H1 (cell line): Measurements from ENCODE around the gene CUEDC2. TPM values are rescaled to one million over a fixed set of nuclear protein-coding genes. Genes with fewer than 3 reads are reported as not detected.
A peak's percentile ranks its signal among the peaks of the same experiment; 100 is the strongest.

Source experiments
- CTCF ChIA-PET: fragments of 300-600 bp; sonication (Branson Sonifier 250); formaldehyde crosslinking; loops from one replicate; lab custom pipeline; 2021; ENCODE audit not compliant: partially characterized antibody; lab: Charles Lee
- POLR2A ChIA-PET: fragments of 300-600 bp; sonication (Branson Sonifier 250); formaldehyde crosslinking; loops from one replicate; lab custom pipeline; 2021; ENCODE audit warnings: inconsistent platforms; ENCODE audit not compliant: partially characterized antibody; lab: Charles Lee
- DNase-seq, 2 experiments: peaks; one replicate each; pipeline versions ENCODE4 v3.0.0 to v3.0.0-alpha.2; 2010 to 2022; ENCODE audit warnings: low spot score in 2 of 2, low read depth in 1 of 2, mixed read lengths in 1 of 2
- FAIRE-seq: peaks from 2 replicates; lab custom pipeline; 2011; peaks lifted over from hg19 to GRCh38; lab: Jason Lieb, UNC
- H2AFZ ChIP-seq: 2 replicates; pipeline ENCODE4 v1.8.1; 2012; ENCODE audit warnings: low read length, inconsistent platforms
- H2AK5ac ChIP-seq: 2 replicates; pipeline ENCODE4 v1.6.1; 2013; ENCODE audit warnings: low read depth, low read length
- H2BK120ac ChIP-seq: replicated peaks from 2 replicates; pipeline ENCODE3; 2013; ENCODE audit warnings: low read depth, low read length, inconsistent platforms
- H2BK12ac ChIP-seq: 2 replicates; pipeline ENCODE4 v1.6.1; 2013; ENCODE audit warnings: low read depth, low read length
- H2BK15ac ChIP-seq: 2 replicates; pipeline ENCODE4 v1.6.1; 2013; ENCODE audit warnings: low read length
- H2BK20ac ChIP-seq: 2 replicates; pipeline ENCODE4 v1.6.1; 2013; ENCODE audit warnings: low read length
- H2BK5ac ChIP-seq: 2 replicates; pipeline ENCODE4 v1.6.1; 2013; ENCODE audit warnings: low read depth, low read length
- H3K14ac ChIP-seq: 2 replicates; pipeline ENCODE4 v1.6.1; 2013; ENCODE audit warnings: inconsistent platforms; ENCODE audit not compliant: insufficient read length
- H3K18ac ChIP-seq: 2 replicates; pipeline ENCODE4 v1.6.1; 2013; ENCODE audit warnings: low read length; ENCODE audit errors: extremely low read depth
- H3K23ac ChIP-seq: 2 replicates; pipeline ENCODE4 v1.6.1; 2013; ENCODE audit warnings: inconsistent platforms; ENCODE audit not compliant: insufficient read length
- H3K23me2 ChIP-seq: 2 replicates; pipeline ENCODE4 v1.6.1; 2013; ENCODE audit warnings: low read depth, low read length
- H3K27ac ChIP-seq: 2 replicates; pipeline ENCODE4 v1.6.1; 2011; ENCODE audit warnings: low read depth, low read length, inconsistent platforms
- H3K27me3 ChIP-seq, 4 experiments: replicated peaks in 1 of 4; 1 replicate in 1 of 4; 2 replicates in 3 of 4; pipeline versions ENCODE4 v1.6.1 to v1.8.1; 2011 to 2013; ENCODE audit warnings: low read length in 3 of 4, mild to moderate bottlenecking in 3 of 4, inconsistent platforms in 2 of 4, mixed read lengths in 2 of 4, moderate library complexity in 1 of 4; ENCODE audit not compliant: control insufficient read depth in 3 of 4, insufficient read depth in 3 of 4; ENCODE audit errors: extremely low read depth in 1 of 4
- H3K36me3 ChIP-seq, 4 experiments: 2 replicates each; pipeline versions ENCODE4 v1.6.1 to v1.8.1; 2011 to 2013; ENCODE audit warnings: mild to moderate bottlenecking in 4 of 4, low read length in 3 of 4, moderate library complexity in 2 of 4, control low read depth in 1 of 4, inconsistent platforms in 1 of 4; ENCODE audit not compliant: insufficient read depth in 4 of 4, control insufficient read depth in 2 of 4
- H3K4ac ChIP-seq: replicated peaks from 2 replicates; pipeline ENCODE3; 2013; ENCODE audit warnings: low read length, low read depth, mixed read lengths, inconsistent platforms; ENCODE audit not compliant: insufficient read length
- H3K4me1 ChIP-seq, 4 experiments: replicated peaks in 1 of 4; 1 replicate in 1 of 4; 2 replicates in 3 of 4; pipeline versions ENCODE4 v1.6.1 to v1.8.1; 2011 to 2013; ENCODE audit warnings: low read length in 3 of 4, inconsistent platforms in 2 of 4, mixed read lengths in 1 of 4; ENCODE audit not compliant: insufficient read depth in 4 of 4, control insufficient read depth in 3 of 4
- H3K4me2 ChIP-seq, 2 experiments: 2 replicates each; pipeline versions ENCODE4 v1.6.1 to v1.8.1; 2011 to 2013; ENCODE audit warnings: low read depth in 2 of 2, low read length in 2 of 2, control low read depth in 1 of 2, inconsistent platforms in 1 of 2, mild to moderate bottlenecking in 1 of 2; ENCODE audit not compliant: insufficient read depth in 1 of 2
- H3K4me3 ChIP-seq, 4 experiments: fragments of 200-600, 300-600 bp in 1 of 4; sonication (generic), shearing (Covaris generic), sonication (Bioruptor Twin) in 1 of 4; 2 replicates each; pipeline versions ENCODE4 v1.5.1 to v1.8.1; 2011 to 2016; ENCODE audit warnings: low read length in 4 of 4, low read depth in 3 of 4, control low read depth in 2 of 4, inconsistent platforms in 2 of 4, mild to moderate bottlenecking in 2 of 4, mixed read lengths in 1 of 4, moderate library complexity in 1 of 4; ENCODE audit not compliant: insufficient read depth in 2 of 4; ENCODE audit errors: extremely low read depth in 1 of 4
- H3K56ac ChIP-seq: replicated peaks from 2 replicates; pipeline ENCODE3; 2013; ENCODE audit warnings: low read depth, mild to moderate bottlenecking, mixed read lengths, low read length, inconsistent platforms; ENCODE audit not compliant: insufficient read length
- H3K79me1 ChIP-seq: 2 replicates; pipeline ENCODE4 v1.6.1; 2013; ENCODE audit warnings: low read depth, low read length, control low read depth
- H3K79me2 ChIP-seq, 2 experiments: 2 replicates each; pipeline versions ENCODE4 v1.6.1 to v1.8.1; 2012 to 2013; ENCODE audit warnings: low read length in 2 of 2, mild to moderate bottlenecking in 2 of 2, inconsistent platforms in 1 of 2; ENCODE audit not compliant: insufficient read depth in 2 of 2, control insufficient read depth in 1 of 2
- H3K9ac ChIP-seq, 4 experiments: replicated peaks in 1 of 4; 1 replicate in 1 of 4; 2 replicates in 3 of 4; pipeline versions ENCODE4 v1.6.1 to v1.8.1; 2011 to 2013; ENCODE audit warnings: low read depth in 3 of 4, low read length in 3 of 4, control low read depth in 2 of 4, mild to moderate bottlenecking in 2 of 4, moderate library complexity in 2 of 4, inconsistent platforms in 1 of 4; ENCODE audit errors: extremely low read depth in 1 of 4
- H3K9me3 ChIP-seq, 2 experiments: 2 replicates each; pipeline versions ENCODE4 v1.6.1 to v1.8.1; 2012 to 2013; ENCODE audit warnings: mild to moderate bottlenecking in 2 of 2, moderate library complexity in 2 of 2, control low read depth in 1 of 2, inconsistent platforms in 1 of 2, low read depth in 1 of 2, low read length in 1 of 2, mixed read lengths in 1 of 2; ENCODE audit not compliant: insufficient read depth in 2 of 2
- H4K20me1 ChIP-seq, 2 experiments: replicated peaks in 1 of 2; 2 replicates each; pipeline versions ENCODE3 to v1.8.1; 2011 to 2013; ENCODE audit warnings: inconsistent platforms in 2 of 2, low read length in 2 of 2, mild to moderate bottlenecking in 1 of 2; ENCODE audit not compliant: insufficient read depth in 2 of 2, control insufficient read depth in 1 of 2
- H4K5ac ChIP-seq: 2 replicates; pipeline ENCODE4 v1.6.1; 2013; ENCODE audit warnings: low read length, low read depth, mixed read lengths, inconsistent platforms; ENCODE audit not compliant: insufficient read length
- H4K8ac ChIP-seq: 2 replicates; pipeline ENCODE4 v1.8.0; 2013; ENCODE audit warnings: mild to moderate bottlenecking, moderate library complexity, low read length, inconsistent platforms; ENCODE audit not compliant: insufficient read depth; ENCODE audit errors: extremely low read depth
- H4K91ac ChIP-seq: replicated peaks from 2 replicates; pipeline ENCODE3; 2013; ENCODE audit warnings: low read length, mixed read lengths, inconsistent platforms; ENCODE audit not compliant: insufficient read length
- SAP30 ChIP-seq: fragments of 300-600 bp; sonication (generic); IDR thresholded peaks from 2 replicates; pipeline ENCODE4 v1.7.1; 2012; ENCODE audit warnings: low read length, moderate library complexity, mild to moderate bottlenecking, inconsistent platforms; ENCODE audit not compliant: insufficient read depth, insufficient replicate concordance
- SIRT6 ChIP-seq: IDR thresholded peaks from one replicate; pipeline ENCODE4 v1.7.1; 2012; ENCODE audit warnings: low read length, inconsistent platforms
- WGBS, 2 experiments: shearing (Covaris generic) in 1 of 2; methylation state at CpG; one replicate each; pipeline versions ENCODE4 v1.1.6 to v1.1.7; 2013 to 2015; ENCODE audit warnings: low lambda C conversion rate in 2 of 2, mixed read lengths in 2 of 2, inconsistent platforms in 1 of 2, low coverage in 1 of 2, missing lambda C conversion rate in 1 of 2; ENCODE audit not compliant: insufficient replicate concordance in 2 of 2, insufficient coverage in 1 of 2, insufficient read length in 1 of 2; ENCODE audit errors: extremely low coverage in 1 of 2, missing lambda C conversion rate in 1 of 2; 5-methylcytosine and 5-hydroxymethylcytosine counted together
- polyA plus RNA-seq, 7 experiments: library from polyadenylated mRNA; depleted of rRNA in 3 of 7; stranded (reverse) in 5 of 7; unstranded in 2 of 7; fragments of >200 nt in 5 of 7; fragments of 200-250 nt in 2 of 7; gene quantifications; 1 replicate in 5 of 7; 2 replicates in 1 of 7; 4 replicates in 1 of 7; pipeline versions ENCODE4 v1.2.1 to v1.2.3, GENCODE V29; 2011 to 2013; ENCODE audit warnings: missing spikeins in 2 of 7, mixed read lengths in 2 of 7
- total RNA-seq: library from RNA; stranded (reverse); fragmentation: NEBNext Ultra II Directional; extraction: Animal tissue kit (Norgen Biotek cat#: 25700); gene quantifications from 2 replicates; pipeline ENCODE4 v1.2.1, GENCODE V29; 2021

CUEDC2 gene
- total and polyA plus RNA-seq, 2 of the 8 experiments (the other 6 are each of a cell fraction or from before 2014, with no cell fraction given): 41.7 to 55.2 TPM

DNA sequence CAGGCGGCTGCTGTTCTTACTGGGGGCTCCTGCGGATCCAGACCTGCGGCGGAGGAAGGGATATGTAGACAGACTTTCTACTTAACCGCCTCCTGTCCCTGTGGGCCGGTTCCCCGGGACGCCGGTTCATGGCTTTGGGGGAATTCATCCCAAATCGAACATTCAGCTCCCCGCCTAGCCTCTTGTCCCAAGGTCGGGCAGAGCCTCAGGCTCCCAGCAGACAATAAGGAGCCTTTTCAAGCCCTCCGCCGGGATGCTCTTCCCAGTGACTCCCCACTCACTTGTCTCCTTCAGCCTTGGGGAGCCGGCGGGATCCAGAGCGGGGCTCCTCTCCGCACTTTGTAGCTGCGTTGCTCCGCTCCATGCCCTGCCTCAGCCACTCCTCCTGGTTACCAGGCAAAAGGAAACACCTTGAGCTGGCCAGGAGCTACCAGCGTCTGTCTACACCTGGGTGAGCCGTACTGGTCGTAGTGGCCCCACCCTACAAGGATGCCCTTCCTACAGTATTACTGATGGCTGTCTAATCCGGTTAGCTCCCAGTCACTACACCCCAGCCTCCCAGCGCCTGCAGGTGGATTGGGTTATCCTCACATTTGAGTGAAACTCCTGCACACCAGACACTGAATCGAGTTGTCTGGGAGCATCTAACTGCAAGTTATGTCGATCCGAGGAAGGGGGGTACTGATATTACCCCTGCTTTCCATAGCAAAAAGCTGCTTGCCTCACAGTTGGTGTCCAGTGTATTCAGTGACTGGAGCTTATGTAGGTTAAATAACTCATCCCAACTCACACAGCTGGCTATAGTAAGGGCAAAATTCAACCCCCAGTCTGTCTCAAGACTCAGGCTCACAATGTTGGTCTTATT is 19.0 kb upstream of the CUEDC2 start, which contains the start of gene C10orf95:
C10orf95 (minus strand) TSS at position 439 of the 865 bp plus-strand sequence. CDS start 450 bp downstream, outside the sequence.
- ChIA-PET POLR2A (interaction anchor here (0.7 to 6.7 kb wide), 15 partner anchors 8 to 208 kb away, joined by 3 to 75 read pairs (median 4); partner anchors contain the start of genes ACTR1A, CUEDC2 and FBXL15), CTCF (interaction anchor here (0.9 to 5.0 kb wide), 24 partner anchors 11 to 379 kb away, joined by 3 to 38 read pairs (median 4); partner anchors contain the start of genes ACTR1A, CUEDC2 and FBXL15)
- peak within 1 kb of the TSS; percentile 99 to 100 for H3K4me2 ChIP-seq
- no peak for DNase-seq
- H2BK12ac ChIP-seq: 0 out of 2 replicates have a peak within 1 kb of the TSS, but pooled peaks have one; percentile 2
- H2AFZ ChIP-seq: no peak within 1 kb of the TSS
- H4K91ac ChIP-seq: no peak within 1 kb of the TSS
- no peaks in the 10 kb centered on the region for H3K9me3 ChIP-seq
- H2BK15ac ChIP-seq: no peak within 1 kb of the TSS
- no peak within 1 kb of the TSS for H3K23ac ChIP-seq
- peak within 1 kb of the TSS; percentile 72; the same call in 1 of the 2 replicates for H3K27ac ChIP-seq
- H3K23me2 ChIP-seq: peaks cover 9% of the 10 kb centered on the region
- peaks cover 0 to 18% of the 10 kb centered on the region in 2 experiments; a peak in 2 of 4 replicates for H3K79me2 ChIP-seq
- H2BK20ac ChIP-seq: no peak within 1 kb of the TSS
- H4K8ac ChIP-seq: peak within 1 kb of the TSS; percentile 89
- H3K9ac ChIP-seq: peak within 1 kb of the TSS; percentile 25 to 96 (median 72)
- peak within 1 kb of the TSS; percentile 99; the same call in 1 of the 2 replicates for H3K18ac ChIP-seq
- peaks cover 5 to 27% (median 18%) of the 10 kb centered on the region in 4 experiments for H3K4me1 ChIP-seq
- no peaks in the 10 kb centered on the region for H3K27me3 ChIP-seq
- peaks cover 0 to 33% (median 5%) of the 10 kb centered on the region in 4 experiments; a peak in 5 of 8 replicates for H3K36me3 ChIP-seq
- H3K56ac ChIP-seq: peak within 1 kb of the TSS; percentile 30
- H2BK120ac ChIP-seq: no peak within 1 kb of the TSS
- no peak within 1 kb of the TSS for H3K4ac ChIP-seq
- H3K79me1 ChIP-seq: peaks cover 3% of the 10 kb centered on the region; the same call in 1 of the 2 replicates
- 38% methylated on average over 24 of the region's 28 CpGs; no CpG with 5 or more reads in 1 of the 2 experiments for WGBS, 2 experiments
- no peak for FAIRE-seq
- no peak within 1 kb of the TSS for H3K14ac ChIP-seq
- H4K20me1 ChIP-seq: peaks cover 0 to 2% of the 10 kb centered on the region in 2 experiments
- peak within 1 kb of the TSS; percentile 87 to 99 (median 98) for H3K4me3 ChIP-seq
- H2BK5ac ChIP-seq: peak within 1 kb of the TSS; percentile 96; the same call in 1 of the 2 replicates
- TF ChIP-seq SIRT6: no peak
- peak; percentile 68 for TF ChIP-seq SAP30
- TF ChIP-seq, all 59 proteins: peak for 1
- Histone ChIP-seq H4K5ac (no peak within 1 kb of the TSS), H2AK5ac (no peak within 1 kb of the TSS)
